Thyroid gland (tissue), 4 donors: Measurements from ENCODE around the gene LDLRAD3. TPM values are rescaled to one million over a fixed set of nuclear protein-coding genes. Genes with fewer than 3 reads are reported as not detected.

ENCODE experiments used
- DNase-seq, 2 donors: peaks; one replicate each; pipeline ENCODE4 v3.0.0-alpha.2; 2019
- H3K27ac ChIP-seq, 3 donors: fragments of 200-600 bp; sonication (generic); 1 replicate in 2 of 3; 2 replicates in 1 of 3; pipeline ENCODE4 v1.5.1; 2016 to 2019; ENCODE audit warnings: mild to moderate bottlenecking in 1 of 3, moderate library complexity in 1 of 3
- H3K27me3 ChIP-seq: fragments of 200-600 bp; sonication (generic); one replicate; pipeline ENCODE4 v1.5.1; 2019
- H3K36me3 ChIP-seq, 2 donors: fragments of 200-600 bp; sonication (generic); one replicate each; pipeline ENCODE4 v1.5.1; 2016 to 2019
- H3K4me1 ChIP-seq, 2 donors: fragments of 200-600 bp; sonication (generic); one replicate each; pipeline ENCODE4 v1.5.1; 2017 to 2019
- H3K4me3 ChIP-seq, 3 donors: fragments of 200-600 bp; sonication (generic); replicated peaks in 1 of 3; 1 replicate in 2 of 3; 2 replicates in 1 of 3; pipeline ENCODE4 v1.5.1; 2016; ENCODE audit warnings: mild to moderate bottlenecking in 1 of 3
- H3K9me3 ChIP-seq: fragments of 200-600 bp; sonication (generic); one replicate; pipeline ENCODE4 v1.5.1; 2017
- POLR2A ChIP-seq, 2 donors: fragments of 450-650 bp; IDR thresholded peaks; one replicate each; pipeline ENCODE4 v1.6.1; 2017; ENCODE audit warnings: antibody characterized with exemption in 2 of 2, mild to moderate bottlenecking in 2 of 2, moderate library complexity in 1 of 2
- WGBS, 2 donors: methylation state at CpG; one replicate each; pipeline ENCODE4 v1.1.5; 2017; 5-methylcytosine and 5-hydroxymethylcytosine counted together
- intact Hi-C: fragments of 100-400 bp; cut with DNase I; formaldehyde crosslinking; loops from one replicate; pipeline ENCODE4 v1.15.1; 2023
- total RNA-seq, 4 donors: library from RNA; depleted of rRNA; stranded (reverse); fragments of >200 nt; gene quantifications; one replicate each; pipeline ENCODE4 v1.2.3, GENCODE V29; 2016
- TF ChIP-seq, protein P1 (sequence below), 6 experiments: fragments of 200-600 bp in 3 of 6; fragments of 450-650 bp in 3 of 6; sonication (generic) in 3 of 6; IDR thresholded peaks; one replicate each; pipeline ENCODE4 v1.5.1; 2016 to 2019; ENCODE audit warnings: antibody characterized with exemption in 6 of 6, mild to moderate bottlenecking in 2 of 6, inconsistent platforms in 1 of 6, moderate library complexity in 1 of 6

The LDLRAD3 gene
- total RNA-seq, 4 donors from 2014 or later = 3.6 to 9.3 (median 6.2) TPM

DNA sequence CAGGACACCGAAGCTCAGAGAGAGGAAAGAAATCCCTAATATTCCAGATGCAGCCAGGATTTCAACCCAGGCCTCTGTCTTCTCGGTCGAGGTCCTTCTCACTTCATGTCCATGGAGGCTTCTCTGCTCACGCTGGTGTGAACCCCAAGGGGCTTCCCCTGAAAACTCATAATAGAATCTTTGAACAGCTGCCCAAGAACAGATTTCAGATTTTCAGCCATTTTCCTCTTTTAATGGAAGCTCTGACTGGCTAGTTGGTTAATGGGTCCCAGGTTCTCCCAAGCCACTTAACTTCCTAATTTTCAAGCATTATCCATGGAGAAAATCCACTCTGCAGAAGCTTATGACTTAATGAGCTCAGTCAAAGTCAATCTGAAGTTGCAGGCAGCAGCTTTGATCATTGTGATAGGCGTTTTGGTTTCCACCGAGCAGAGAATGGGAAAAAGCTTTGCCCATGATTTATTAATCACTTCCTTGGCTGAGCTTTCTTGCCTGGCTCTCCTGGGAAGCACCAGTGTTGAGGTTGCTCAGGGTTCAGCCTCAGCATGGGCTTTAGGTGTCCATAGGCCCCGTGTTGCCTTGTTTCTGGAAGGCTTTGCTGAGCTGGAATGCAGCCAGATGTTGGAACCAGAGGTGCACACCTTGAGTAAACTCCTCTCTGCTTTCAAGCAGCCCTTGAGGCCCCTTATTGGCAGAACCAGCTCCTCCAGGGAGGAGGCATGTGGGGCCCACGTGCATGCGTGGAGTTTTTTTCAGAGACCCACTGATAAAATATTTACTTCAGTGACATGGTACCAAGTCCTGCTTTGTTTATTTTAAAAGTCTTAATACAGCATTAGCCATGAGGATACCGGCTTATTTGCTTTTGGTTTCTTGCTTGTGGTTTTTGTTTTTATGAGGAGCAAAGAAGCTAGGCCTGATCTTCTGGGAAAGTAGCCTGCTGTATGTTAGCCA is 25.5 kb downstream of the LDLRAD3 start:
- H3K27ac ChIP-seq = no peak overlapping the region
- no peaks in the 10 kb centered on the region for H3K27me3 ChIP-seq
- H3K9me3 ChIP-seq = no peaks in the 10 kb centered on the region
- intact Hi-C loops = no loop called here
- DNase-seq = peak; percentile 63 to 66
- no peak overlapping the region for H3K4me3 ChIP-seq
- WGBS, 2 donors = 51 to 61% methylated on average over 9 to 10 of the region's 10 CpGs
- no peak for TF ChIP-seq POLR2A (IDR thresholded peaks at IDR 0.05)
- TF ChIP-seq, protein P1, sequence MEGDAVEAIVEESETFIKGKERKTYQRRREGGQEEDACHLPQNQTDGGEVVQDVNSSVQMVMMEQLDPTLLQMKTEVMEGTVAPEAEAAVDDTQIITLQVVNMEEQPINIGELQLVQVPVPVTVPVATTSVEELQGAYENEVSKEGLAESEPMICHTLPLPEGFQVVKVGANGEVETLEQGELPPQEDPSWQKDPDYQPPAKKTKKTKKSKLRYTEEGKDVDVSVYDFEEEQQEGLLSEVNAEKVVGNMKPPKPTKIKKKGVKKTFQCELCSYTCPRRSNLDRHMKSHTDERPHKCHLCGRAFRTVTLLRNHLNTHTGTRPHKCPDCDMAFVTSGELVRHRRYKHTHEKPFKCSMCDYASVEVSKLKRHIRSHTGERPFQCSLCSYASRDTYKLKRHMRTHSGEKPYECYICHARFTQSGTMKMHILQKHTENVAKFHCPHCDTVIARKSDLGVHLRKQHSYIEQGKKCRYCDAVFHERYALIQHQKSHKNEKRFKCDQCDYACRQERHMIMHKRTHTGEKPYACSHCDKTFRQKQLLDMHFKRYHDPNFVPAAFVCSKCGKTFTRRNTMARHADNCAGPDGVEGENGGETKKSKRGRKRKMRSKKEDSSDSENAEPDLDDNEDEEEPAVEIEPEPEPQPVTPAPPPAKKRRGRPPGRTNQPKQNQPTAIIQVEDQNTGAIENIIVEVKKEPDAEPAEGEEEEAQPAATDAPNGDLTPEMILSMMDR (IDR thresholded peaks at IDR 0.05) = no peak
- H3K36me3 ChIP-seq = no peaks in the 10 kb centered on the region
- H3K4me1 ChIP-seq = peaks cover 0 to 14% of the 10 kb centered on the region in 2 donors

DNA sequence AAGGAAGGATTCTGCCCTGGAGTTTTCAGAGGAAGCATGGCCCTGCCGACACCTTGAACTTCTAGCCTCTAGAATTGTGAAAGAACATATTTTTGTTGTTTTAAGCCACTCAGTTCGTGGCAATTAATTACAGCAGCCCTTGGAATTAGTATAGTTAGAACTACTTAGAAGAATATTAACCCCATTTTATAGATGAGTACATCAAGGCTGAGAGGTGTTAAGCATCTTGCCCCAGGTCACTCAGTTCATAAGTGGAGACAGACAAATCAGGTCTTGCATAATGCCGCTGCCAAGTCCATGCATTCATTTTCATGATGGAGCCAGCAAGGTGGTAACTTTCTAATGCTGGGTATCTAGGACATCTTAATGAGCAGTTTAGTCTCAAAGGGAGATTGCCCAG is 26.6 kb downstream of the LDLRAD3 start:
- H3K9me3 ChIP-seq = no peaks in the 10 kb centered on the region
- H3K4me1 ChIP-seq = peaks cover 8 to 9% of the 10 kb centered on the region in 2 donors
- no peak overlapping the region for H3K4me3 ChIP-seq
- 90 to 91% methylated on average over 3 of the region's 3 CpGs for WGBS, 2 donors
- no peaks in the 10 kb centered on the region for H3K27me3 ChIP-seq
- no peak overlapping the region for H3K27ac ChIP-seq
- intact Hi-C loops = no loop called here
- no peaks in the 10 kb centered on the region for H3K36me3 ChIP-seq
- TF ChIP-seq, protein P1 (IDR thresholded peaks at IDR 0.05) = no peak
- no peak for TF ChIP-seq POLR2A (IDR thresholded peaks at IDR 0.05)
- no peak for DNase-seq

DNA sequence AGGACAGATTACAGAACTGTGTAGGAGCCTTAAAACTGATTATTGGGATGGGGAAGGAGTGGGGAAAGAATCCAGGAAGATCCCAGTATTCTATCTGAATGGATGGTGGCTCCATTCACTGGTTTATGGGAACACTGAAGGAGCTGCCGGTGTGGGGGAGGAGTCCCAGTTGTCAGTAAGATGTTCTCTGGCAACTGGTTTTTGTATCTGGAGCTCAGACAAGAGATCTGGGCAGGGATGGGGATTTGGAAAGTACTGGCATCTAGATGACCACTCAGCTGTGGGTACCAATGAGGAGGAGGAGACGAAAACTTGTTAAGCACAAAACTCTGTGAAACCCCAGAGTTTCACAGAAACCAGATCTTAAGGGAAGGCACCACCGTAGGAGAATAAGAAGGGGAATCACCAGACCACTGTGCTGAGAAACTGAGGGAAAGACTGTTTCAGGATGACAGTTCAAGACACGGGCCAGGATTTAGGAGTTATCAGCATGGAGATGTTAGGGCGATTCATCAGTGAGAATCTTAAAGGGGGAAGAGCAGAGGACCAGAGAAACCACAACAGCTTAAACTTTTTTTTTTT is 28.1 kb downstream of the LDLRAD3 start:
- Histone ChIP-seq H3K9me3 (no peaks in the 10 kb centered on the region), H3K4me3 (no peak overlapping the region), H3K27ac (no peak overlapping the region), H3K4me1 (peaks cover 9 to 10% of the 10 kb centered on the region in 2 donors), H3K27me3 (no peaks in the 10 kb centered on the region), H3K36me3 (no peaks in the 10 kb centered on the region)
- intact Hi-C loops = no loop called here
- 91 to 94% methylated on average over 5 of the region's 5 CpGs for WGBS, 2 donors
- no peak for DNase-seq
- TF ChIP-seq, protein P1 (IDR thresholded peaks at IDR 0.05) = no peak
- TF ChIP-seq POLR2A (IDR thresholded peaks at IDR 0.05) = no peak

DNA sequence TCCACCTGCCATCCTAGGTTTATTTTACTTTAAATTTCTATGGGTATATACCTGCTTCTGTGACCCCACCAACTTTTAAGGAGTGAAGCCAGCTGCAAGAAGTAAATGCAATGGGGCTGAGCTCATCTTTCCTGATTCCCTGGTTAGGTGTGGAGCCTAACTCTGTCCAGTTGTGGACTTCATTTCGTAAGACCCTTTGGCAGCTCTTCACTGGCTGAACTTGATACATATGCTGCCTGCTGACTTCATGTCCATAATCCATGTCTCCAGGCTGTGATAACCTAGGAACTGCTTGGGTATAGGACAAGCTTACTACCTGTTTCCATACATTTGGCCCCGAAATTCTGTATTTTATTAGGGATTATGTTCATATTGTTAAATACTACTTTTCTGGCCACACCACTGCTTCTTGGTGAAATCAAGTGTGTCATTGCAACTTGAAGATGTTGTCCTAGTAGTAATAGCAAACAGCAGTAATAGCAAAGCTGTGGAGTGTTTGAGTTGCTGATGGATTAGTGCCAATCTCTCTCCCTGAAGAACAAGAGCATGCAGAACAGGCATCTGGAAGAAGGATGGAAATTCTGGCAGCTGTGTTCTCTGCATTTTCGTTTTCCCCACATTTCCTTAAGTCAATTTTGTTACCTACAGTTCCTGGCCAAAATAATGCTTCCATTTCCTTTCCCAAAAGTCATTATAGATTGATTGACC is 31.2 kb downstream of the LDLRAD3 start:
- intact Hi-C loops = no loop called here
- 37 to 47% methylated on average over 3 of the region's 3 CpGs for WGBS, 2 donors
- Histone ChIP-seq H3K36me3 (no peaks in the 10 kb centered on the region), H3K9me3 (no peaks in the 10 kb centered on the region), H3K27me3 (no peaks in the 10 kb centered on the region), H3K27ac (no peak overlapping the region), H3K4me3 (no peak overlapping the region), H3K4me1 (peaks cover 2 to 18% of the 10 kb centered on the region in 2 donors)
- no peak for TF ChIP-seq POLR2A (IDR thresholded peaks at IDR 0.05)
- TF ChIP-seq, protein P1 (IDR thresholded peaks at IDR 0.05) = no peak
- DNase-seq = peak; percentile 23 to 24
